NCI-H345 treated with DMSO at 0.1 percent for 48 hours (cell line): ENCODE measurements around the gene DNMT3A.
"Not testable (repeated sequence)": the region's sequence is repeated elsewhere in the genome, so short reads cannot be mapped to it uniquely, and the experiment has no call there.

Source experiments
- DNase-seq: peaks from one replicate; lab custom pipeline; 2025; ENCODE audit not compliant: unreplicated experiment; lab: John Stamatoyannopoulos, UW

Gene DNMT3A

DNA sequence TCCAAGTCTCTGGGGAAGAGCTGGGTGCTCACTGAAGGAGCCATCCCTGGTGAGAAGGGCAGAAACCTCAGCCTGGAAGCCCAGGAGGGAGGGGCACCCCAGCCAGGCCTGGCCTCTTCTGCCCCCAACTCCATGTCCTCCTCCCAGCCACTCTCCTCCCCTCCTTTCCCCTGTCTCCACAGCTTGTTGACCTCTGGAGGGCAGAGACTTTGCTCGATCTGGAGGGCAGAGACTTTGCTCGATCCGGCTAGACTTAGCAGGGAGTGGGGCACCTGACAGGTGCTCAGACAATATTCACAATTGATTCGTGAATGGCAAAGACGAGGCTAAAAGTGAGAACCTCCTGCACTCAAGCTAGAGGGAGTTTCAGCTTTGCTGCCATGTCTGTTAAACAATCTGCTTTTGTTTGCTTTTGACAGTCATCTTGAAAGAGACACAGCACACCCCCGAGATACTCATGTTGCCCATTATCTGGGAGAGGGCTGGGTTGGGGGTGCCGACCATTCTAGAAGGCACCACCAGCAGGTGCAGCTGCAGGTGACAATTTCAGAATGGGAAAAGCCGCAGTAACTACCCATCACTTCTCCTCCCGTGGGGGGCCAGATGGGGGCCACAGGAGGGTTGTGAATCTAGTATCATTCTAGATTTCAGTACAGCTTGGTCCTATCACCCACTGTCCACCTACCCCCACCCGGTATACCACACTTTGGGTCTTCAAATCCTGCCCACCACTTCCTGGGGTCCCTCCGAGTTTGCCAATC lies 54.8 kb downstream of the DNMT3A start:
- DNase-seq, result peak; percentile 64

DNA sequence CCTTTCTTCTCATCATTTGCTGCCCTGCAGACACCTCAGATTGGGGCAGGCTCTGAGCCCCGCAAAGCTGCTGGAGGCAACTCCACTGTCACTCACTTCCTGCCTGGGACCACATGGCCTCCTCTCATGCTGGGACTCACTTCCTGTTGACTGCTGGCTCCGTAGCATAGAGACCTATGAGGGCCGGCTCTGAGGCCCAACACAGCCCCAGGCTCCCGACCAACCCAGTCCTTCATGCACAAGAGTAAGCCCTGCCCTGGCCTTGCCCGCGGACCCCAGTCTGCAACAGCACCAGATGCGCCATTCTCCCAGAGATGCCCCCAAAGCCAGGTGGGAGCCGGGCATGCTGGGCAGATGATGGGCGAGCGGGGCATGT lies 55.7 kb downstream of the DNMT3A start:
- no peak for DNase-seq

DNA sequence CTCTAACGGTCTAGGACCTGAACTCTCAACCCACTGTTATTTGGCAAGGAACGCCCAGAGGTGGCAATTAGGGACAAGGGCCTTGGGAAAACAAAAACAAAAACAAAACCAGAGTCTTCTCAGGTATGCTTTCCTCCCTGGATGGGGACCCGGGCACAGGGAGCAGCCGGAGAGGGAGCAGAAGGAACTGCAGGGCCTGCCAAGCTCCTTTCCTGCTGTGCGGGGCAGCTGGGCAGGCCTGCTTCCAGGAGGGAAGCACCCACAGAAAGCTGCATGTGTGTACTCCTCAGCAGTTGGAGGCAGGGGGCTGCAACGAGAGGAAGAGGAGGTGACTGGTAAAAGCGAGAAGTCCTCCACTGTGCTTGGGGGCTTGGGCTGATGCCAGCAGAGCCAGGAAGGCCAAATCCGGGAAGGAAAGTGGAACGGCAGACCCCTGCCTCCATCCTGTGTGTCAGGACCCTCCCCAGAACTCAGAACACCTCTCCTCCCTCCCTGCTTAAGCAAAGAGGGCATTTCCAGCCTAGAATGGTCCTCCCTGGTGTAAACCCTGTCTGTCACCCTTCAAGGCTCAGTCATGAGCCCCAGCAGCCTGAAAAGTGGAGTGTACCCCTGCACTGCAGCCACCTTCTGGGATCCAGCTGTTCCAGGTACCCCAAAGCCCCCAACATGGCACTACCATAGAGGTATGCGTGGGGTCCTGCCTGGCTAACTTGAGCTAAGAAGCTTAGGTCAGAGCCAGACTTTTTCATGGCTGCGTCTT lies 56.3 kb downstream of the DNMT3A start:
- DNase-seq, result no peak

DNA sequence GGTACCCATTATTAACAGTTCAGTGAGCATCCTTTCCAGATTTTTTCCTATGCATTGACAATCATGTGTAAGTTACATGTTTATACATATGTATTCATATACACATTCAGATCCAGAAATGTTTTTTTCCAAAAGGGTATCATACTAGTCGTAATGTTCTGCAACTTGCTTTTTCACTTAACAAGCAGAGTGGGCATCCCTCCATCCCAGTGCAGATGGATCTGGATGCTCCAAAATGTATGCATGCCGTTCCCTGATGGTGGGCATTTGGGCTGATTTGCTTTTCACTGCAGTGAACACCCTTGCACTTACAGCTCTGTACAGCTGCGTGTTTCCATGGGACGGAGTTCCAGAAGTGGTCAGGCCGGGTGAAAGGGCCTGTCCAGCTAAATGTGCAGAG lies 57.0 kb downstream of the DNMT3A start:
- DNase-seq, result no peak

DNA sequence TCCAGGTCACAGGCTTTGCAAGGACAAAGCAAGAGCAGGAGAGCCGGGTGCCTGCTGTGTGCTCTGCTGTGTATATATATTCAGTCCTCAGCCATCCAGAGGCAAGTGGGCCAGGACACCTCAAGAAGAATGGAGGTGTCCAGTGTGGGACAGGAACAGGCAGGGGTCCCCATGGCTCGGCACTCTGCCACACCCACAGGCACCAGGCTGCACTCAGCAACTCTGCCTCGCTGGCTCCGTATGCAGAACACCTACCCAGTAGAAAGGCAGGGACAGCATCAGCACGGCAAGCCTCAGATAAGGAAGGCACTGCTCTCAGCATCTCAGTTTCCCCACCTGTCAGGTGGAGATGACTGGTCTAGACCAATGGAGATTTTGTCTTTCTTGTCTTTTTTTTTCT lies 57.8 kb downstream of the DNMT3A start:
- no peak for DNase-seq

DNA sequence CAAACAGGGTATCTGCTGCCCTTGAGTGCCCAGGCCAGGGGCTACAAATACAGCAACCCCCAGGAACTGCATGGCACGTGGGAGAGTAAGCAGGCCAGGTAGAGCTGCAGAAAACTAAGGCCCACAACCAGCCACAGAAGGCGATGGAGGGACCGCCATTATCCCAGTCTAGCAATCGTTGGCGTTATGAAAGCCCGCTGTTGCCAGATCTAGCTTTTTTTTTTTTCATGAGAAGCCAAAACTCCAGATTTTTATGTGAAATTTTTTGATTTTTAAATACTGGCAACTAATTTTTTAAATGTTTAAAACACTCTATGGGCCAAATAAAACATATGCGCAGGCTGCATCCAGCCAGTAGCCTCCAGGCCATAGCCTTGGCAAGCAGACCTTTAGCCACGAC lies 59.8 kb downstream of the DNMT3A start:
- no peak for DNase-seq

DNA sequence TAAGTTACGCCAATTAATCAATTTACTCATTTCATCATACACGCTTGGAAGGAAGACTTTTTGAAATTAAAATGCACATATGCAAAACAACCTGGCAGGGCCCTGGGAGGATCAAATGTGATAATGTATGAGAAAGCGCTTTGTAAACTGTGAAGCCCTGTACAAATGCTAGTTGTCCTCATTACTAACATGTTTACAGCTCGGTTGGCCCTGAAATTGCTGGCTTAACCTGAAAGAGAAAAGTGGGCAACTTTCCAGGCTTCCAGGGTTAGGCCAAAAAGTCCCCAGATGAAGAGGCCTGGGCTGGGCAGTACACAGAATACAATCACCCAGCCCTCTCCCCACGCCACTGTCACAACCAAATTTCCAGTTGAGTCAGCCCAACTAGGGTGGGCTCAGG lies 60.2 kb downstream of the DNMT3A start:
- no peak for DNase-seq

DNA sequence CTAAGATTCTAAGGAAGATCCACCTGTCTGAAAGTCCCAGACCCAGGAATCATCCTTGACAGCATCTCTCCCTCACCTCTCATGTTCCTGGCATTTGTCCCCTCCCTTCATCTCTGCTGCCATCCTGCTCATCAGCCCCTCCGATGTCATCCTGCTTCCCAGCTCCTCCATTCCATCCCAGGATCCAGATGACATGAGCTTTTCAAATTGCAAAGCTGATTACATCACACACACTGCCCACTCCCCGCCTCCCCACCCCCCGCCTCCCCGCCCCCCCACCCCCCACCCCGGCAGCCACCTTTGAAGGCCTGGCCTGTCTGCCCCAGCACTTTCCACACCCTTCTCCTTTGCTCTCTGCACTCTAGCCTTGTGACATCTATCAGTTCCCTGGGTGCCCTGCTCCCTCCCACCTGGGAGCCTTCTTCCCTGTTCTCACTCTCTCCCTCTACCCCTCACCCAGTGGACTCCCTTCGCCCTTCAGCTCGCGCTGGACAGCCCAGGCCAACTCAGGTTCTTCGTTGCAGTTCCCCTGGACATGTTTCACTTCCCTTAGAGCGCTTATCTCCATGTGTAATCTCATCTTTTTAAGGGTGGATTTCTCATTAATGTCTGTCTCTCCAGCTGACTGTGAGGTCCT lies 61.6 kb downstream of the DNMT3A start:
- no peak for DNase-seq

DNA sequence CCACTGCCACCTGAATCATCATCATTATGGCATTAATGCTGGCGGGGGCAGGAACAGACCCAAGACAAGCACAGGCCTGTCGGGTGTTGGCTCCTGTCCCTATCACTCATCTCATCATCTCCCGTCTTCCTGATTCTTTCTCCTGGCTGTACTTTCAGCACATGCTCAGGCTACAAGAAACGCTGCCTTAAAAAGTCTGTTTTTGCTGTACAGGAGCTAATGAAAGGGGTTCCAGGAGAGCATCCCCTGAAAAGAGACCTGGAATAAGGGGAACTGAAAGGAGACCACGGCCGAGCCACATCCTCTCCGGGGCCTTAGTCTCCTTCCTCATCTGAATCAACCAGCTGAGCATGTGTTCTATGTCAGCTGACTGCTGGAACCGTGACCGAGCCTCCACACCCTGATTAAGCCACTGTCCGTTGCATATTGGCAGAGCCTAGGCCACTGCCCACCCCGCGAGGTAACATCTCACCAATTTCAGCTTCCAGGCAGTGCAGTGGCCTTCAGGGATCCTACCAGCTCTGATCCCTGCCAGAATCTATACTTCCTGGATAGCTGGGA lies 62.6 kb downstream of the DNMT3A start:
- no peak for DNase-seq

DNA sequence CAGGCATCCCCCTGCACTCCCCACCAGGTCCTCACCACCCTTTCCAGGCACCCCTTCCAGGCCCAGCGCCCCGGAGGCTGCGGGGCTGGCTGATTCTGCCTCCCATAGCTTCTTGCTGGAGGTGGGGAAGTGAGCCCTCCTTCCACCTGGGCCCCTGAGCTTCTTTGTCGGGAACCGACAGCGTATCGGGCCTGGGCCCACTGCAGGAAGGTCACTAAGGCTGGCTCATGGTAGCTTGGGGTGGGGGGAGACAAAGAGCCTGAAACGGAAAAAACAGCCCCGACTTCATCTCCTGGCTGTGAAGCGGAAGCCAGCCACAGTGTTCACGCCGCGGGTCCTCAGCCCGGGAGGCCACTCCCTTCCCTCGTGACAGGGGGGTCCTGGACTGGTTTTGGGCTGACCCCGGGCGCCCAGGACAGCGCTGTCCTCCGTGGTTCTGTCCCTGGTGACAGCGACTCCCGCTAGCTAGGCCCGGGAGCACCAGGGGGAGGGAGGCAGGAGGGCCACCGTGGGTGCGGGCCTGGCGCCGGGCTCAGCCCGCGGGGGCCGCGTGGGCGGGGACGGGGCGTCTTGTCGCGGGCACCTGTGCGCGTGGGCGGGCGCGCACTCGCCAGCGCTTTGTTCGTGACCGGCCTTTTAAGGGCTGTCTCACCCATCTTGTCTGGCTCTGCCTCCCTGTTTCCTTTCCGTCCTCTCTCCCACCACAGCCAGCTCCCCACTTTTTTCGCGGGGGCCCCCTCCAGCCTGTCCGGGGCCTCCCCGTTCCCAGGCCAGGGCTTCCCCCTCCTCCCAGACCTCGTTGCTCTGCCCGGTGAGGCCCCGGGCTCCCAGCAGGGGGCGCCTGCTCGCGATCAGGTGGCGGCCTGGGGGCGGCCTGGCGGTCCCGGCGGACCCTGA lies 64.9 kb downstream of the DNMT3A start:
- DNase-seq, result no peak

DNA sequence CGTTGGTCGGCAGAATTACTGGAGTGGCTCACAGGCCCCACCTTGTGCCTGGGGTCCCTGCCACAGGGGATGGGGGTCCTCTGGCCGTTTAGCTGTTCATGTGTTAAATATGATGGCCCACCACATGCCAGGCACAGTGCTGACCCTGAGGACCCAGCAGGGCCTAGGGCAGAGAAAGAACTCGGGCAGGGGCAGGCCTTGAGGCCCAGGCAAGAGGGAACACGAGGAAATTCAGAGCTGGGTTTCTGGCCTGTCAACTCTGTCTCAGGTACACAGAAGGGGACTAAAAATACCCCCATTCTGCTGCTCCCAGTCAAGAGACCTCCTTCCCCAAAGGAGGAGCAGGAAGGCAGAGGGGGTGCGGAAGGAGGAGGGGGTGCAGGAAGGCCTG lies 66.2 kb downstream of the DNMT3A start:
- DNase-seq, result no peak

DNA sequence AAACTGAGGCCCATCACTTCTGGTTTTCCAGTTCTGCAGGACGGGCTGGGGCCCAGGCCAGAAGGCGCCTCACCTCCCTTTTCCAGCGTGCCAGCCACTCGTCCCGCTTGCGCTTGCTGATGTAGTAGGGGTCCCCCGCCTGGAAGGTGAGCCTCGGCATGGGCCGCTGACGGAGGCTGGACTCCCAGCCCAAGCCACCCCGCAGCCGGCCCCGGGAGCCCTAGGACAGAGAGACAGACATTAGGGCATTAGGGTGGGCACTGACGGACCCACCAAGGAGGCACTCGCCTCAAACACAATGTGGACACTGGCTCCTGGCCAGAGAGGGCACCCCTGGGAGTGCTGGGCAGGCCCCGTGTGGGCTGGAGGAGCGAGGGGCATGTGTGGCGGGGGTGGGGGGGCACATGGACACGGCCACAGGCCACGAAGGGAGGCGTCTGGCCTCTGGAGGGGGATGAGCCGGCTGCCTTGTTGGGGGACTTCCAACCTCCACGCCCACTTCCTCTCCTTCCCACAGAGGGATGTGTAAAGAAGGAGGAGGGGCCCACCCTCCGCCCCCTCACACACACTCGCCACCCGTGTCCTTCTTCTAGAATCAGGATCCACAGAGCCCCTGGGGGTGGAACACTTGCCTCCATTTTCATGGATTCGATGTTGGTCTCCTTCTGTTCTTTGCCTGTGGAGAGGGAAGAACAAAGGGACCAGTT lies 66.7 kb downstream of the DNMT3A start:
- no peak for DNase-seq

DNA sequence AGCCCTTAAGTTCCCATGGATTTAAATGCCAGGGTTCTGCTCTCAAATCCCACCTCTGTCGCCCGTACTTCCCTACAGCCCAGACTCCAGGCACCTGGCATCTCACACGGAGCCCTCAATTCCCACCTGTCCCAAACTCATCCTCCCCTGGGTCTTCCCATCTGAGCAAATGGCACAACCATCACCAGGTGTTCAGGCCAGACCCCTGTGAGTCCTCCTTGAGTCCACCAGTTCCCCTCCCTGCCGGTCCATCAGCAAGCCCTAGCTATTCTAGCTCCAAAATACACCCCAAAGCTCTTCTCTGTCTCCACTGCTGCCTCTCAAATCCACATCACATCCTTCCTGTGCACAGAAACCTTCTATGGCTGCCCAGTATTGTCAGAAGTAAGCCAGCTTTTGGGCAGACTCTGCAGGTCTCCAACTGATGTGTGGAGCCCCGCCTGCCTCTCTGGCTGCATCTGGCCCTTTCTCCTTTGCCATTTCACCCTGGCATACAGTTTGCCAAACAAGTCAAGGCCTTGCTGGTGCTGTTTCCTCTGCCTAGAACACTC lies 67.7 kb downstream of the DNMT3A start:
- no peak for DNase-seq

DNA sequence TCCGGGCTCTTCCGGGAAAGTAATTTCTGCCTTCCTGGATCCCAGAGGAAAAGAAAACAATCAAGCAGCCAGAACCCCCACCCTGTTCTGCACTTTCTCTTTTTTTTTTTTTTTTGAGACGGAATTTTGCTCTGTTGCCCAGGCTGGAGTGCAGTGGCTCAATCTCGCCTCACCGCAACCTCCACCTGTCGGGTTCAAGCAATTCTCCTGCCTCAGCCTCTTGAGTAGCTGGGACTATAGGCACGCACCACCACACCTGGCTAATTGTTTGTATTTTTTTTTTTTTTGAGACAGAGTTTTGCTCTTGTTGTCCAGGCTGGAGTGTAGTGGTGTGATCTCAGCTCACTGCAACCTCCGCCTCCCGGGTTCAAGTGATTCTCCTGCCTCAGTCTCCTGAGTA lies 69.0 kb downstream of the DNMT3A start:
- not testable (repeated sequence) for DNase-seq

DNA sequence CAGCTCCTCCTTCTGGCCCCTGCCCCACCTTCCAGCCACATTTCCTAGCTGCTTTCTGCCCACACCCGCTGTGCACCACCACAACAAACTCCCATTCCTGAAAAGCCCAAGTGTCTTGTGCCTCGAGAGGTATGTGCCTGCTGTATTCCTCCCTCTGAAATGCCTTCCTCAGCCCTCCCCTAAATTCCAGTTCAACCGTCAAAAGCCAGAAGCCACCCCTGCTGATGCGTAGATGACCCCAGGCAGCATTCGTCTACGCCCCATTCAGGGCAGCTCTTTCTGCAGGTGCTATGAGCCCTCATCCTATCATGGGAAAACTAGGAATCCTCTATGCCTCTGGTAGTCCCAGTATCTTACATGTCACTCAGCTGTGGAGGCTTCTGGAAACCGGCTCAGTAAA lies 71.7 kb downstream of the DNMT3A start:
- DNase-seq, result no peak

DNA sequence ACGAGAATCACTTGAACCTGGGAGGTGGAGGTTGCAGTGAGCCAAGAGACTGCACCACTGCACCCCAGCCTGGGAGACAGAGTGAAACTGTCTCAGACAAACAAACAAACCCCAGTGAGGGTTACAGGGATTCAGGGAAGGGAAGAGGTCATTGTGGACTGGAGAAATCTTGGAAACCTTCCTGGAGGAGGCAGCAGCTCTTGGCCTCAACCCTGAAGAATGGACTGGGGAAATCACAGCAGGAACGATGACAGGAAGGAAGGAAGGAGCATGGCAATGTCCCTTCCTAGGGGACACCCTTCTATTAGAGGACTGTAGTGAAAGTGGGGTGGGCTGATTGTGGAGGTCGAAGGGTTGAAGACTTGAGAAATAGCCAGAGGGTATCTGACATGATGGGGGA lies 72.5 kb downstream of the DNMT3A start:
- DNase-seq, result no peak

DNA sequence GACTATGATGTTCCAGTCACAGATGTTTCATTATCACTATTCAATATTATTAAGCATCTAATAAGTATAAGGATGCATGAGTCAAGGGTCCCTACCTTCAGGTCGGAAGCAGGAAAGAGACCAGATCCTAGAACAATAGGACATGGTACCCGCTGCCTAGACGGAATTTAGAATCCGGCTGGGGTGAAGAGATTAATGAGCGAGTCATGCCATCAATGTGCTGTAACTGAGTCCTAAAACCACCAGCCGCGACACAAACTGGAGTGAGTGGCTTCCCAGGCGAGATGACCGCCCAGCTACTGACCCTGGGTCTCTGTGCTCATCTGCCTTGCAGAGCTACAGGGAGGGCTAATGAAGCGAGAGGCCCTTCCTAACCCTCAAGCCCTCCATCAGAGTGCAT lies 73.6 kb downstream of the DNMT3A start:
- DNase-seq, result no peak

DNA sequence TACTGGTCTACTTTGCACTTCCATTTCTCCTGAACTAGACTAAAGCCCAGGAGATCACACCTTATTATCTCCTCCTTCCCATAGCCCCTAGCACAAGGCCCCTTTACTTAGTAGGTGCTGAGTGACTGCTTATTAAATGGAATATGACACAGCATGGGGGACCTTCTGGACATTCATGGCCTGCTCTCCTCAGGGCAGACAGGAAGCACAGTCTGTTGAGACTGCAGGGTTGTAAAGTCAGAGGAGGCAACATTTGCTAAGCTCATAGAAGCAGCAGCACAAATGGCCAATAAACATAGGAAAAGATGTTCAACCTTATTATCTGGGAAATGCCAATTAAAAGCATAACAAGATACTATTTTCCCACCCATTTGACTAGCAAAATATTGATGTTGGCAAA lies 75.3 kb downstream of the DNMT3A start:
- no peak for DNase-seq

DNA sequence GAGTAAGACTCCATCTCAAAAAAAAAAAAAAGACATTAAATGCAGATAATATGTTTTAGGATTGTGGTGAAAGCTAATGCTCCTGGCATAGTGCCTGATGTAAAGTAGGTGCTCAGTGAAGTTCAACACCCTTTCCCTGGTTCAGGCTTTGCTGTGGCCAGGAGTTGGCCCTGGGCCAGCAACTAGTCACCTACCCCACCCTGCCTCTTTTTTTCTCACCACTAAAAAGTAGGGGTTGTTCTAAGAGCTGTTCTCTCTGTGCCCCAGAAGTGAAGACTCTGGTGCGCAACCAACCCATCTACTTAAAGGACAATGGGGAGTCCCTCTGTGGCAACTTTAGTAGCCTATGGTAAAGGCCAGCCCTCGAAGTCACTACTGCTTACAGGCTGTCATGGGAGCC lies 75.9 kb downstream of the DNMT3A start:
- no peak for DNase-seq

DNA sequence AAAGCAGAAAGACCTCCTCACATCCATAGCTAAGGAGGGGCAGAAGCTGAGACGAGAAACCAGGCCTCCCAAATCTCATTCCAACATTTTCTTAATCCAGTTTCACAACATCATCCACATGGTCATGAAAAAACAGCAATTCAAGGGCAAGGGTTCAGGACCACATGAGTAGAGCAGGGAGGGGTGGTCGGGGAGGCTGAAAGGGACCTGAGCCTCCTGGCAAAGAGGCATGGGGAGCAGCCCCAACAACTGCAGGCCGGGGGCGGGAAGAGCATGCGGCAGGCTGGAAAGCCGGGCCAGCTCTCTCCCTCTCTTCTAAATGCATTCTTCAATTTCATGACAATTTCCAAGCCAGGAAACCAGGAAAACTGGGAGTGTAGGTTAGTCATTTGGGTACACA lies 76.7 kb downstream of the DNMT3A start:
- DNase-seq, result no peak
